Endothelial cell of hepatic sinusoid (primary cell): Measurements from ENCODE around the gene DGCR8.

Experiments used
- in situ Hi-C: cut with HindIII; loops from 2 replicates; pipeline ENCODE4 v1.10.0; 2017; ENCODE audit warnings: low sequenced_read_pairs

Gene DGCR8

GRCh38 chr22:20133930-20134549 lies 54.0 kb downstream of the DGCR8 start:
- in situ Hi-C loops: no loop called here

DNA sequence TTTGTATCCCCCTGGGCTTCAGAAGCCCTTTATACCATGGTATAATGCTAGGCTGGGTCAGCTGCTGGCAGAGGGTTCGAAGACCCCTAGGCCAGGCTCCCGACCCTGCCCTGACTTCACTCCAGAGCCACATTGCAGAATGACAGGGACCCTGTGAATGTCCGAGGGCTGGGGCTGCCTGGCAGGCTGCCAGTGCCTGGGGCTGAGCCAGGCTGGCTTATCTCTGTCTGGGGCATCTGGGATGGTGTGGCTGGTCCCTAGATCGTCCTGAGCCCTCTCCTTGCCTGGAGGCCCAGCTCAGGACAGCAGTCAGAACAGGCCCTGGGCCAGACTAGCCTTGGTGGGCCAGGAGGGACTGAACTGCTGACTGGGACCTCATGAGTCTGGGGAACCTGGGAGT lies 55.2 kb downstream of the DGCR8 start:
- in situ Hi-C loops: no loop called here

GRCh38 chr22:20135806-20136602 lies 56.0 kb downstream of the DGCR8 start:
- in situ Hi-C loops: no loop called here

DNA sequence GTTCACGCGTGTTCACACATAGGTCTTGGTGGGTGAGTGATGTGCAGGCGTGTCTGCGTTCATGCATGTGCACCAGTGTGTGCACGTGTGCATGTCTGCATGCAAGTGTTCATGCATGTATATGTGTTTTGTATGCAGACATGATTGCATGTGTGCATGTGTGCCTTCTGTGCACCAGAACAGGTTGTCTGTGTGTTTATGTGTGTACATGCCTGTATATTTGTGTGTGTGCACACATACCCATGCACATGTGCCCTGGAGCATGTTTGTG lies 56.5 kb downstream of the DGCR8 start:
- in situ Hi-C loops: no loop called here

DNA sequence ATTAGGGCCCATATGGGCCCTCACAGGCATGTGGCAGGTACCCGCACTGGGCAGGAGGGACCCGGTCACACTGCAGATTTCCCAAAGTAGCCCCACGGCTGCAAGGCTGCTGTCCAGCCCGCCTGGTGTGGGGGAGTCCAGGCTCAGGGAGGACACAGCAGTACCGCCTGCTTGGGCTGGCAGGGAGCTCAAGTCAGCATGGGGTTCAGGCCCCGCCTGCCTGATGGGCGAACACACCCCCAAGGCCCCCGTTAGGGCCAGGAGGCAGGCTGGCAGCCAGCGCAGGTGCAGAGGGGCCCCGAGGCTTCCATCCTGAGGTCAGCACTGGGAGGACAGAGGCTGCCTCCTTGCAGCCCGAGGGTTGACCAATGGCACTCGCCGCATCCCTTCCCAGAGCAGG lies 57.1 kb downstream of the DGCR8 start:
- in situ Hi-C loops: no loop called here

- in situ Hi-C loops: no loop called here
These were observed 57.8 kb downstream of the DGCR8 start for GRCh38 chr22:20137671-20138416.

GRCh38 chr22:20138417-20138738 lies 58.3 kb downstream of the DGCR8 start:
- in situ Hi-C loops: no loop called here

- in situ Hi-C loops: no loop called here
These were observed 58.8 kb downstream of the DGCR8 start for GRCh38 chr22:20138868-20139267.

DNA sequence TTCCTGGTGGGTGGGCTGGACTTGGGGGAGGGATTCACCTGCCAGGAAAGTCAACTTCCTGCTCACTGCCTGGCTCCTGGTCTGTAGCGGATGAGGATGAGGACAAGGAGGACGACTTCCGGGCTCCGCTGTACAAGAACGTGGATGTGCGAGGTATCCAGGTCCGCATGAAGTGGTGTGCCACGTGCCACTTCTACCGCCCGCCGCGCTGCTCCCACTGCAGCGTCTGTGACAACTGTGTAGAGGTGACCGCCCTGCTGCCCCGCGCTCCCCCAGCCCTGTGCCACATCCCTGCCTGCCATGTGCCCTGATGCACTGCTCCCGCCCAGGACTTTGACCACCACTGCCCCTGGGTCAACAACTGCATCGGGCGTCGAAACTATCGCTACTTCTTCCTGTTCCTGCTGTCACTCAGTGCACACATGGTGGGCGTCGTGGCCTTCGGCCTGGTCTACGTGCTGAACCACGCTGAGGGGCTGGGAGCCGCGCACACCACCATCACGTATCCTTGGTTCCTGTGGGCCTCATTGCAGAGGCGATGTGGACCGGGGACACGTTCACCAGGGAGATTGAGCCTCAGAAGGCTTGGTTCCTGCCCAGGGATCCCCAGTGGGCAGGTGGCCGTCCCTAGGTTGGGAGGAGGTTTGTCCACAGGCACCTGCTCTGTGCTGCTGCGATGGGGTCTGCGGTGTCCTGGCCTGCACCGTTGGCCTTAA lies 59.5 kb downstream of the DGCR8 start:
- in situ Hi-C loops: loop anchor here (10.0 kb wide), 2 partner anchors 105 to 165 kb away; no protein-coding TSS in a partner anchor

GRCh38 chr22:20140107-20140445 lies 60.0 kb downstream of the DGCR8 start:
- in situ Hi-C loops: loop anchor here (10.0 kb wide), 2 partner anchors 105 to 165 kb away; no protein-coding TSS in a partner anchor

- in situ Hi-C loops: loop anchor here (10.0 kb wide), 2 partner anchors 104 to 166 kb away; no protein-coding TSS in a partner anchor
These were observed 60.5 kb downstream of the DGCR8 start for GRCh38 chr22:20140521-20140964.

- in situ Hi-C loops: loop anchor here (10.0 kb wide), 2 partner anchors 103 to 167 kb away; no protein-coding TSS in a partner anchor
These were observed 61.4 kb downstream of the DGCR8 start for GRCh38 chr22:20141186-20142077.

DNA sequence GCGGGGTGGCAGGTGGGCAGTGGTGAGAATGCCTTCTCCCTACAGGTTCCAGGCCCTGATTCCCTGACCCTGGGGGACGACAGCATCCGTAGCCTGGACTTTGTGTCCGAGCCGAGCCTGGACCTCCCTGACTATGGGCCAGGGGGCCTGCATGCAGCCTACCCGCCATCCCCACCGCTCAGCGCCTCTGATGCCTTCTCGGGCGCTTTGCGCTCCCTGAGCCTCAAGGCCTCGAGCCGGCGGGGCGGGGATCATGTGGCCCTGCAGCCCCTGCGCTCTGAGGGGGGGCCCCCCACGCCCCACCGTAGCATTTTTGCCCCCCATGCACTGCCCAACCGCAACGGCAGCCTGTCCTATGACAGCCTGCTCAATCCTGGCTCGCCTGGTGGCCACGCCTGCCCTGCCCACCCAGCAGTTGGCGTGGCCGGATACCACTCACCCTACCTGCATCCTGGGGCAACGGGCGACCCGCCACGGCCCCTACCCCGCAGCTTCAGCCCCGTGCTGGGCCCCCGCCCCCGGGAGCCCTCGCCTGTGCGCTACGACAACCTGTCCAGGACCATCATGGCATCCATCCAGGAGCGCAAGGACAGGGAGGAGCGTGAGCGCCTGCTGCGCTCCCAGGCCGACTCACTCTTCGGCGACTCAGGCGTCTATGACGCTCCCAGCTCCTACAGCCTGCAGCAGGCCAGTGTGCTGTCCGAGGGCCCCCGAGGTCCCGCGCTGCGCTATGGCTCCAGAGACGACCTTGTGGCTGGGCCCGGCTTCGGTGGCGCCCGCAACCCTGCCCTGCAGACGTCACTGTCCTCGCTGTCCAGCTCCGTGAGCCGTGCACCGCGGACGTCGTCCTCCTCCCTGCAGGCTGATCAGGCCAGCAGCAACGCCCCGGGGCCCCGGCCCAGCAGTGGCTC lies 62.9 kb downstream of the DGCR8 start:
- in situ Hi-C loops: loop anchor here (10.0 kb wide), 2 partner anchors 102 to 168 kb away; no protein-coding TSS in a partner anchor

DNA sequence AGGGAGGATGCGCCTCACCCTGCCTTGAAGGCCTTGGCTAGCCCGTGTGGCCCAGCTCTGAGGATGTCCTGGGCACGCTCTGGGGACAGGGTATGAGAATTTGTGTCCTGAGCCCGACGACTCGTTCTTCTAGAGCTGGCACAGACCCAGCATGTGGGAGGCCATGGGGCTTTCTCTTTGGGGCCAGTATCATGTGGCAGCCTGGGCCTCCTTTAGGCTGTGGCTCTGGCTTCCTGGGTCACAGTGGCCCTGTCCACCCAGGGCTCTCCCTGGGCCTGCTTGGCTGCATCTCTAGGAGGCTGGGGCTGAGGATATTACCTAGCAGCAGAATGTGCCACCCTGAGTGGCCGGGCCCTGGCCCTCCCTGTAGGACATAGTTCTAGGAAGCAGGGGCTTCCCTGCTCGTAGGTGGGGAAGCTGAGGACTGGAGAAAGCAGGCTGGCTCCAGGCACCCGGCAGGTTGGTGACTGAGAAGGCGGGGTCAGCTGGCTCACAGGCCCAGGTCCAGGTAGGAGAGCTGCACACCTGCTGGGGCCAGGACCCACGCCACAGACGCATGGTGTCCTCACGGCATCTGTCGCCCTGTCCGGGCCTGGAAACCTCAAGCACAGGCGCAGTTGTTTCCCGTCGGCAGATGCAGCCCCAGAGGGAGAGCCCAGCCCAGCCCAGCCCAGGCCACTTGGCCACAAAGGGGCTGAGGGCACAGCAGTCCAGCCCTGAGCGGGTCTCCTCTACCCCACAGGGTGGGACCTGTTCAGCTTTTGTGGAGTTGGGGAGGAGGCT lies 64.0 kb downstream of the DGCR8 start:
- in situ Hi-C loops: loop anchor here (10.0 kb wide), 2 partner anchors 101 to 169 kb away; no protein-coding TSS in a partner anchor

- in situ Hi-C loops: loop anchor here (10.0 kb wide), 2 partner anchors 99 to 171 kb away; no protein-coding TSS in a partner anchor
These were observed 65.3 kb downstream of the DGCR8 start for GRCh38 chr22:20145206-20145831.

- in situ Hi-C loops: loop anchor here (10.0 kb wide), 2 partner anchors 99 to 171 kb away; no protein-coding TSS in a partner anchor
These were observed 65.8 kb downstream of the DGCR8 start for GRCh38 chr22:20145832-20146223.

- in situ Hi-C loops: loop anchor here (10.0 kb wide), 2 partner anchors 98 to 172 kb away; no protein-coding TSS in a partner anchor
These were observed 66.7 kb downstream of the DGCR8 start for GRCh38 chr22:20146777-20147176.
